Glomerular visceral epithelial cell (primary cell): ENCODE measurements around the gene RASA3.
"Not testable (repeated sequence)": the region's sequence is repeated elsewhere in the genome, so short reads cannot be mapped to it uniquely, and the experiment has no call there.

Experiments
- DNase-seq: peaks from one replicate; pipeline ENCODE4 v3.0.0-alpha.2; 2016; ENCODE audit errors: extremely low spot score

The RASA3 gene

DNA sequence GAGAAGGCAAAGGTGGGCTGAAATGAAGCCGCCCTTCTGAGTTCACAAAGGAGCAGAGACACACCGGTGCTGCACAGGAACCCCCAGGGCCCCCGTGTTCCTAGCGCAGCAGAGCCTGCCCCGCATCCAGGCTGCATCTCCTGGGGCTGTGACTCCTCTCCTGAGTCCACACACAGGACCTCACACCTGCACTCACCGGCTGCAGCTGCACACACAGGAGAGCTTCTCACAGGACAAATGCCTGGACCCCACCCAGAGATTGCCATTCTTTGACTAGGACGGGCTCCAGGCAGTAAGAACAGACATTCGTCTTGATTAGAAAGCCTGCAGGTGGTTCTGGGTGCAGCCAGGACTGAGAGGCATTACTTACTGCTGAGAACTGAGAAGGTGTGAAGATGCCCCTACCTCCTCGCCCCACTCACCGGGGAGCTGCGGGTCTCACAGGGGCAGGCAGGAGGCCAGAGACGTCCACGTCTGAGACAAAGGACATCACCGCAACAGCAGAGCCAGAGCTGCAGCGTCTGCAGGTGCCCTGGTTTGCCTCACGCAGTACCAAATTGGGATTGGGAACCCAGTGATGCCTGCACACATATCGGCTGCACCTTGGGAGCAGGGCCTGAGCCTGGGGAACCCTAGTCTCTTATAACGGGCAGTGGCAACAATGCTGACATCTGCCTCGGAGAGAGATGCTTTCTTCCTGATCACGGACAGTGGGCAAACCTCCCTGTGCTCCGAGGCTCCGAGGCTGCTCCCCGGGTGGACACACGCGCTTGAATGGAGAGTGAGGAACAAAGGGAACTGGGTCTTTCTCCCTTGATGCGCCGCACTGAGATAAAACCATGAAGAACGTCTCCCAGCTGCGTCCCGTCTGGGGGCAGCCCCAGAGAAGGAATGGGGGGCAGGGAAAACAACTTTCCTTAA is 50.4 kb downstream of the RASA3 start:
- DNase-seq, result no peak

DNA sequence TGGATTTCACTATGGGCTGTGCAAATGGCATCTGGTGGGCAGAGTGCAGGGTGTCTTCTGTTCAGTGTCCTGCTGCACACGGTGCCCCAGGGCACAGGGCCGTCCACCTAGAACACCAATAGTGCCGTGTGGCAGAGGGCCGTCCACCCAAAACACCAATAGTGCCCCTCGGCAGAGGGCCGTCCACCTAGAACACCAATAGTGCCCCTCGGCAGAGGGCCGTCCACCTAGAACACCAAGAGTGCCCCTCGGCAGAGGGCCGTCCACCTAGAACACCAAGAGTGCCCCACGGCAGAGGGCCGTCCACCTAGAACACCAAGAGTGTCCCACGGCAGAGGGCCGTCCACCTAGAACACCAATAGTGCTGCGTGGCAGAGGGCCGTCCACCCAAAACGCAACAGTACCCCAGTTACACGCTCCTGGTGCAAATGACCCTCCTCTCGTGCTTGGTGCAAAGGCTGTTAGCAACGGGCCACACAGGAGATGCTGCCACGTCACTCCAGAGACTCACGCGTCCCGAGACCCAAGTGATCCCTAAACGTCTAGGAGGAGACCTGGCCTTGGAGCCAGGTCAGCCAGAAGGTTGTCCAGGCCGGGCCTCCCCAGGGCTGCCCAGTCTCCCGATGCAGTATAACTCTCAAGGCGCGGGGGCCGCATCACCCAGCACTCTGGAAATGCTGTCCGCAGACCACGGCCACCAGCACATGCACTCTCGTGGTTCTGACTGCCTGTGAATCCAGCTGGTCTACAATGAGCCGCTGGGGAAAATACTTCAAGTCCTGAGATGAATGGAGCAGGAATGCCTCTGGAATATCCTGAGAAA is 51.5 kb downstream of the RASA3 start:
- no peak for DNase-seq

DNA sequence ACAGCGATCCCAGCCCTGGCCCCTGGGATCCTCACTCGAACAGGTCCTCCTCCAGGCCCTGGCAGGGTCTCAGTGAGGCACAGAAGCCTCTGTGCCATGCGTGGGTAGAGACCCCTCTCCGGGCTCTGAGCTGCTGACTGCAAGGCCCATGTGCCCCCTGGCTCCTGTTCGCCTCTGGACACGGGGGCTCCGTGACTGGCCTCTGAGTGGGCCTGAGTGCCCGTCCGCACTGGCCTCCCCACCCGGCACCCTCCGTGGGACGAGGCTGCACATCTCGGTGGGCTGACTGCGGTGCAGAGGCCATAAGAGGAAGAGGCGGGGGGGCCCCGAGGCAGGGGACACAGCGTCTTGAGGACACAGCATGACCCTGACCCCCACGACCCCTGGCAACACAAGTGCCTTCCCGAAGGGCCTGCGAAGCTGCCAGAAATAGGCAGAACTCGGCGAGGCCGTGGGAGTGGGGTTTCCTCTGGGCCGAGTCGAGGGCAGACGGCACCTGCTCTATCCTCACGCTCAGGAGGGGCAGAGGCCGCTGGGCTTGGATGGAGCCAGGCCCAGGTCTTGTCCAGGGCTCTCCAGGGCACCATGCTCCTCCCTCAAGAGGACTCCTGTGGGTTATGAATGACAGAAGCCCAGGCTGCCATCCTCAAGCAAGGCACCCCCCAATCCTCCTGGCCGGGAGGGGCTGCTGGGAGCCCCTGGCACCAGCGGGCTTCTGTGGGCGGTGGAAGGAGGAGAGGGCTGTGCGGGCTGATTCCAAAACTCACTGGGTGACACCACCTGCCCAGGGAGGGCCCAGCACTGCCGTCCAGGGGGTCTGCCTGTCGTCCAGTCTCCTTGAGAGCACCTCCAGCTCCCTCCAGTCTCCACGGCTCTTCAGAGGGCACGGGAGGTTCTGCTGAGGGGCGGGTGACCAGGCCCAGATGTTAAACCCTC is 52.6 kb downstream of the RASA3 start:
- DNase-seq, result no peak

DNA sequence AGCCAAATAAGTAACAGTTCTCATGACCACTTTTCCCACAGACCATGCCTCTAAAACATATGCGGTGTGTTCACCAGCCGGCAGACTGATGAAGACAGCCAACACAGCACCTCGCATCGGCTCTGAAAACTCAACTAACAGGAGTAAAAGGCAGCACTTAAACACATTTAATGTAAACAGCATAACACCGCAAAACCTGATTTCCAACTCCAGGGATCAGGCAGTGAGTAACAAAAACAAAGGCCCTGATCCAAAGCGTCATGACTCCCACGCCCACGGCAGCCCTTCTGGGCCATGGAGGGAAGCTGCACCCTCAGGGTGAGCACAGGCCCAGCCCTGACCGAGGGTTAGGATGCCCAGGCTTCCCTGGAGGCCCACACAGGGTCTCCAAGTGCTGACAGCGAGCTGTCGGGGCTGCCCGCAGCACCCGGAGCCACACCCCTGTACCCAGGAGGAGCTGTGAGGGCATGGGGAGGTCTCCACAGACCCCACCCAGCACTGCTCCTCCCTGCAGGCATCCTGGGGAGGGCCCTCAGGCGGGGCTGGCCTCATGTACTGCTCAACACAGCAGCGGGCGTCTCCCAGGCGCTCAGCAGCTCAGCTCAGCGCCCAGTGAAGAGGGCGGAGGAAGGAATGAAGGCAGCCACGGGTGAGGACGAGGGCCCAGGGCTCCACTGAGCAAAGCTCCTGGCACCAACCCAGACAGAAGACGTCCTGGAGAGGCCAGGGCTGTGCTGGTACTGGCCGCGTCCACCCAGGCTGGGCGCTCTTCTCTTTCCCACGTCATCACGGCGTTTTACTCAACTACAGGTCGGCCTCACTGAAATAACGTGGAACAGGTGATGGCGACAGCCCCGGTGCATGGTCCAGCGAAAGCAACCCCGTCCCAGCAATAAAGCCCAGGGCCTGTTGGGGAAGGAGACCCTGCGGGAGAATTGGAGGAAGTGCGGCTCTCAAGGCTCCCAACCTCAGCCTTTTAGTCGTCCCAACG is 53.7 kb downstream of the RASA3 start:
- DNase-seq, result no peak

DNA sequence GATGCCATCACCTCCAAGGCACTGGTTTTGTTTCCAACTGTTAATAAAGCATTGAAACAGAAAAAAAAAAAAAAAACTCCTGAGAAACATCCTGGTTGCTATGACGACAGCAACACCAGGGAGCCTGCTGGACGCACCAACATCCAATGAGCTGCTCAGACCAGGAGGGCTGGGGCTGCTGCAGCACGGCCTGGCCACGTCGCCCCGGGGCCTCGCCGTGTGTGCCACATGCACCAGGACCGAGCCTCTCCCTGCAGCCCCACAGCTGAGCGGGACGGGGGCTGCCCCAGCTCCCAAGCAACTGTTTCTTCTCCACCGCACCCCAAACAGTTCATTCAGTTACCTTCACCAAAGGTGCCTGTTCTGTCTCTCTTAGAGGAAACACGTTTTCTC is 54.5 kb downstream of the RASA3 start:
- no peak for DNase-seq

DNA sequence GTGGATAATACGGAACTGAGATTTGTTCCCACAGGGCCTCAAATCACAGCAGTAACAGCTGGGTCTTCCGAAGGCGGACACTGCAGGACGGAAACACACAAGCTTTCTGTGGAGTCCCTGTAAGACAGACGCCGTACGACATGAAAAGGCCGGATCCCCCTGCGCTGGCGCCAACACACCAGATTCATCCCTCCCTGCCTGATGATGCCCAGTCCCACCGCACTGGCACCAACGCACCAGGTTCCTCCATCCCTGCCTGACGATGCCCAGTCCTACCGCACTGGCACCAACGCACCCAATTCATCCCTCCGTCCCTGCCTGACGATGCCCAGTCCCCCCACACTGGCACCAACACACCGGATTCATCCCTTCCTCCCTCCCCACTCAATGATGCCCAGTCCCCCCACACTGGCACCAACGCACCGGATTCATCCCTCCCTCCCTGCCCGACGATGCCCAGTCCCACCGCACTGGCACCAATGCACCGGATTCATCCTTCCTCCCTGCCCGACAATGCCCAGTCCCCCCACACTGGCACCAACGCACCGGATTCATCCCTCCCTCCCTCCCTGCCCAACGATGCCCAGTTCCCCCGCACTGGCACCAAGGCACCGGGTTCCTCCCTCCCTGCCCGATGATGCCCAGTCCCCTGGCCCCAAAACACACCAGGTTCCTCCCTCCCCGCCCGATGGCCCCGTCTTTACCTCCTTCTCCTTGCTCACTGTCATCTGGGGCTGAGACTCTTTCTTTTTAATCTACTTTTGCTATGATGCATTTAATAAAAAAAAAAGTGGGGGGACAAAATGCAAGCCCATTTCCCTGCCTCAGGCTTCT is 55.1 kb downstream of the RASA3 start:
- no peak for DNase-seq

DNA sequence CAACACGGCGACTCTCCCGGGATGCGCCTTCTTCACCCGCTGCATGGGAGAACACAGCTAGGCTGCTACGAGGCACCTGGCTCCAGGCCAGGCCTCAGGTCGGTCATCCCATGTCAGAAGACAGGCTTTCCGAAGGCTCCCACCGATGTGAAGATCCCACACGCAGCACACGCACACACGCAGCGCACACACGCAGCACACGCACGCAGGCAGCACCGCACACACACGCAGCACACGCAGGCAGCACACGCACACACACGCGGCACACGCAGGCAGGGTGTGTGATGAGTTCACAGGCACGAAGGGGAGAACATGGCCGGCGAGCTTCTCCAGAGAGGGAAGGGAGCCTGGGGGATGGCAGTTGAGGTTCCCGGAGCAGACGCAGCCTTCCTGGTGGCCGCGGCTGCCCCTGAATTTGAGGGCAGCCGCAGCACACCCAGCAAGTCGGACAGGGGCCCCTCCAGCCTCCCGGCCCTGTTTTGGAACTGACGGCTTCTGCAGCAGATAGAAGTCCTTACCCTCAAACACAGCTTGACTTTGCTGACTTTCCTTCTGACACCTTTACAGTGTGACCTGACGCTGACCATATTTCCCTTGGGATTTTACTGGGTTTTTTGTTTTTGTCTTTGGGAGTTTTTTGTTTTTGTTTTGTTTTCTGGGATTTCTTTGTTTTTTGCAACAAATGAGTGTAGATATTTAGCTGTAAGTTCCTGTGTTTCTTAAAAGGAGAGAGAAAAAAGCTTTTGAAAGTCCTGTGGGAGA is 55.9 kb downstream of the RASA3 start:
- no peak for DNase-seq

DNA sequence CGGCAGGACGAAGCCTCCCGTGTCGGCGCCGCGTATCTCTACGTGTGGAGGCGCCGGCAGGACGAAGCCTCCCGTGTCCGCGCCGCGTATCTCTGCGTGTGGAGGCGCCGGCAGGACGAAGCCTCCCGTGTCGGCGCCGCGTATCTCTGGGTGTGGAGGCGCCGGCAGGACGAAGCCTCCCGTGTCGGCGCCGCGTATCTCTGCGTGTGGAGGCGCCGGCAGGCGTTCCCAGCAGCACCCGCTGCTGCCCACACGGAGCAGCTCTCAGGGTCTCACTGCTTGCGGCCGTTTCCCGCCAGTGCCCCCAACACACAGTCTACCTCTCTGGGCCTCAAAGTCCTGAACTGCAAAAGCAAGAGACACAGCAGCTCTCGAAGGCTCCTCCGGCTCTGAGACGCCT is 56.6 kb downstream of the RASA3 start:
- DNase-seq, result not testable (repeated sequence)

DNA sequence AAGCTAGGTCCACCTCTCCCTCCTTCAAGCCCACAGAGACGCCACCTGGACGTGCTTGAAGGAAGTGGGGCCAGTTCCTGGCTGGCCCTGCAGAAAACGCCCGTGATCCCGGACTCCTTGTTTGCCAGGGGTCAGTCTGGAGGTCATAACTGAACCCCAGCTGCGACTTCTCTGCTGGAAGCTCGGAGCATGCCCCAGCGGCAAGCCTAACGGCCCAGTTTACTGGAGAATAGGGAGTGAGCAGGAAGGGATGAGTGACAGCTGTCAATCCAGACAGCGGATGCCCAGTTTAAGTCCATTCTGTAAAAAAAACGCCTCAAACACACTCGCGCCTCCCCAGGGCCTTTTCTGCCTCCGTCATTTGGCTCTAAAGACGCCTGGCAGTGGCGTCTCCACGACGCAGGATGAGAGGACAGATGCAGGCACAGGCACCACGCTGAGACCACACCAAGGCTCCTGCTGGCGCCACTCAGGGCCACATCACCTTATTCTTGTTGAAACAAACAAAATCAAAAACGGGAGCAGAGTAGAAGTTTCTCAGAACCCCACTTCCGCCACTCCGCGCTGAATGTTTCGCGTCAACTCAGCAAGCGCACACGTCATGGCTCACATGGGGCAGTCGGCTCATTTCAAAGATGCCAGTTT is 57.6 kb downstream of the RASA3 start:
- DNase-seq, result no peak

DNA sequence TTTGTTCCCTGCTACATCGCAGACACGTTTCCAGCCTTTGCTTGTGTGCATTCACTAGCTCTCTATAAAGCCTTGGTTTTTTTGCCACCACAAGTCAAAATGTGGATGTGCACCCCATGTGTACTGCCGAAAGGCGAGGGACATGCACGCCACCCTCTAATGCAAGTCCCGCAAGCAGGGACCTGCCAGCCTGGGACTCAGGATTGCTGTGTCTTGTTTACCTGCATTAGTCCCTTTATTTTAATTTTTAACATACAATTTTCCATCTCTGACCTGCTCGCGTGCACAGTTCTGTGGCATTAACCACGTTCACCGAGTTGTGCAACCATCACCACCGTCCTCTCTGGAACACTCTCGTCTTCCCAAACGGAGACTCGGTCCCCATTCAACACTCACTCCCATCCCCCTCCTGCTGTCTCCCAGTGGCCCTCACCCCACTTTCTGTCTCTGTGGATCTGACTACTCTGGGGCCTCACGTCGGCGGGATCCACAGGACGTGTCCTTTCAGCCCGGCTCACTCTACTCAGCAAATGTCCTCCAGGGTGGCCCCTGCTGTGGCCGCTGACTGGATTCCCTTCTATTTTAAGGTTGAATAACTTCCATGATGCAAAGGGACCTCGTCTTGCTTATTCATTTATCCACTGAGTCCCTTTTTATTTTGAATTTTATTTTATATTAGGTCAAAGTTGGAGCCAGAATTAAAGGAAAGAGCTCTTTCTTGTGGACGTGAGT is 58.4 kb downstream of the RASA3 start:
- DNase-seq, result no peak

DNA sequence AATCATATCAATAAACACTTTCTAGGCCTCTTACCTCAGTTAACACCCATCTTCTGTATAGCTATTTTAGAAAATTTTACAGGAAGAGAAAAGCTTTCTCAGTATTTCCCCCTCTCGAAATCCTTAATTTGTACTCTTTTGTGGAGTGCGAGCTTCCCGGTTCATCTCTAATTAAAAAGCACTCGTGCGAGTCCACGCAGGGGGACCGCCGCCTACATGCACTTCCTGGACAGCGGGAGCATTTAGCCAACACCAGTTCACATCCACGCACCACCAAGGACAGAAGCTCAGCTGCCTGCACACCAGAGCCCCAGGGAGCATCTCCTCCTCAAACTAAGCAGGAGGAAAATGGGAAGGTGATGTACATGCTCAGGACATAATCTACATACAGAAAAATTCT is 60.0 kb downstream of the RASA3 start:
- DNase-seq, result no peak

DNA sequence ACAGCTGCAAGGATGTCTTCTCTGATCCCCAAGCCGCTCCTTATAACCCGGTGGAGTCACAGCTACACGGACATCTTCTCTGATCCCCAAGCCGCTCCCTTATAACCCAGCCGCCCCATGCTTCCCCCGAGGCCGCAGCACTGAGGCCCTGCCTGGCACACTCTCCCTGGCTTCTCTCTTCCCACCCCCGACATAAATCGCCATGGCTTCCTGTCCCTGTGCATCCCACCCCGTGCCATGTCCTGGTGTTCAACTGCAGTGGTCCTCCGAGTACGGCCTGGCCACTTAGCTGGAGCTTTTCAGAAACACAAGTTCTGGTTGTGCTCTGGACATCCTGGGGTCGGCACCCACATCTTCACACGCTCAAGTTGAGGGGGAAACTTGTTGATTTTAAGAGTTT is 60.4 kb downstream of the RASA3 start:
- no peak for DNase-seq

DNA sequence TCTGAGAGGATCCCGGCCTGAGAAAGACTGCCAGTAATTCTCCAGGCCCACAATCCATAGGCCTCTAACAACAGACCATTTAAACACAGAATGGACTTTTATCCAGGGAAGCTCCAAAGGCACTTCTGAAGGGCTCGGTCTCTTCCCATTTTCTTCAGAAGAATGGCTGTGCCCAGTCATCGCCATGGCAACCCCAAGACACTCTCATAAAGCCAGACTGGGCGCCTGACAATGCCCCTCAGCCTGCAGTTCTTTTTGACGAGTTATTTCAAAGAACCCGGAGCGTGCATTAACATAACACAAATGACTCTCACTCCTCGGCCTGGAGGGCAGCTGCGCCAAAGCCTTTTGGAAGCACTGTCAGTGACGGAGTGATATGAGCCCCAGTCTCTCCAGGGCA is 61.0 kb downstream of the RASA3 start:
- DNase-seq, result no peak

DNA sequence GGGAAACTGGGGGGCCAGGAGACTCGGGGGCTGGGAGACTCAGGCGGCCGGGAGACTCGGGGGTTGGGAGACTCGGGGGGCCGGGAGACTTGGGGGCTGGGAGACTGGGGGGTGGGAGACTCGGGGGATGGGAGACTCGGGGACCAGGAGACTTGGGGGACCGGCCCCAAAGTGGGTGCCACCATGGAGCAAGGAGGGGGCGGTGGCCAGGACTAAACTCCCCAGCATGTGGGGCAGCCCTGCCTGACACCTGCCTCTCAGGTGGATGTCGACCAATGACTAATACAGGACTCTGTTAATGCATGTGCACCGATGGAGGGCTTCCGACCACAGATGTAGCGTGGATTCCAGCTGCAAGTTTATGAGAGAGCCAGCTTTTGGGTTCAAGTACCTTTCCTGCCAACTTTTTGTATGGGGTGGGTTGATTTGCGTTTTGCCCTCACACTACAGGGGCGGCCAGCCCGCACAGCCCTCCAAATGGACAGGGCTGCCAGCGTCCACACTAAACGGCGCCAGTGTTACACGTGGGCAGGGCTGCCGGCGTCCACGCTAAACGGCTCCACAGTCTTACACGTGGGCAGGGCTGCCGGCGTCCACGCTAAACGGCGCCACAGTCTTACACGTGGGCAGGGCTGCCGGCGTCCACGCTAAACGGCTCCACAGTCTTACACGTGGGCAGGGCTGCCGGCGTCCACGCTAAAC is 62.2 kb downstream of the RASA3 start:
- DNase-seq, result no peak

DNA sequence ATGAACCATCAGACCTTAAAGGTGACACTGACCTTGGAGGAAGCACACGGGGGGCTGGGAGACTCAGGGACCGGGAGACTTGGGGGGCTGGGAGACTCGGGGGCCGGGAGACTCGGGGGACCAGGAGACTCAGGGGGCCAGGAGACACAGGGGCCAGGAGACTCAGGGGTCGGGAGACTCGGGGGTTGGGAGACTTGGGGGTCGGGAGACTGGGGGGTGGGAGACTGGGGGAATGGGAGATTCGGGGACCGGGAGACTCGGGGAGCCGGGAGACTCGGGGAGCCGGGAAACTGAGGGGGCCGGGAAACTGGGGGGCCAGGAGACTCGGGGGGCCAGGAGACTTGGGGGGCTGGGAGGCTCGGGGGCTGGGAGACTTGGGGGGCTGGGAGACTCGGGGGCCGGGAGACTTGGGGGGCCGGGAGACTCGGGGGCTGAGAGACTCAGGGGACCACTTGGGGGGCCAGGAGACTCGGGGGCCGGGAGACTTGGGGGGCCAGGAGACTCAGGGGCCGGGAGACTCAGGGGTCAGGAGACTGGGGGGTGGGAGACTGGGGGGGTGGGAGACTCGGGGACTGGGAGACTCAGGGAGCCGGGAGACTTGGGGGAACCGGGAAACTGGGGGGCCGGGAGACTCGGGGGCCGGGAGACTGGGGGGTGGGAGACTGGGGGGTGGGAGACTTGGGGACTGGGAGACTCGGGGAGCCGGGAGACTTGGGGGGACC is 62.9 kb downstream of the RASA3 start:
- DNase-seq, result no peak

DNA sequence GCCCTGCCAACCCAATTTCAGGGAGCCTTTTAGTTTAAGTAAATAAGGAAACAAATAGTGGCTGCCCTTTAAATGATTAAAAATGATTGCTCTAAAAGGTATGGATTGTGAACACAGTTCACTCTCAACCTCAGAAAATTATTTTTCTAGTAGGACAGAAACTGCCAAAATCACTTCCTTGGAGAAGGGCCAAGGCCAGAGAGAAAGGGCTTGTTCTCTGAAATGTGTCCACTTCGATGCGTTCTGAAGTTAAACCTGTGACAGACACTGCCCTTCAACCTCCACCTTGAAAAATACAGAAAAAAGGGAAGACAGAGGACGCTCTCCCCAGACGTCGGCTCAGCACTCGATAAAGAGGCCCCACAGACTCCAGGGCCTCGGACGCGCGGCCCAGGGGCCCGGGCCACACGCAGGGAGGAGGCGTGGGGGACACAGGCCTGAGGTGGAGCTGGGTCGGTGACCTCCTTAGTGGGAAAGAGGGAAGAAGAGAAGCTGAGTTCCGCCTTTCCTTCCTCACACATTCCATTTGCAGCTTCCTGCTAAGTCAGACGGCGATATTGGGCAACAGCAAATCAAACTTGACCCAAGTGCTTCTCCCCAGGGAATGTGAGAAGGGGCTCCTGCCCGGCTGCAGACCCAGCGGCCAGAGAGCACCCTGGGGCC is 63.6 kb downstream of the RASA3 start:
- no peak for DNase-seq
